Stimulated activated CD4-positive, alpha-beta T cell treated with anti-CD3 and anti-CD28 coated beads, Interleukin-15, amount 100 ng/mL, for 24 hours (primary cell): ENCODE measurements around the gene IFIH1.

Source experiments
- DNase-seq: peaks from one replicate; pipeline ENCODE4 v3.0.0-alpha.2; 2020

The IFIH1 gene

DNA sequence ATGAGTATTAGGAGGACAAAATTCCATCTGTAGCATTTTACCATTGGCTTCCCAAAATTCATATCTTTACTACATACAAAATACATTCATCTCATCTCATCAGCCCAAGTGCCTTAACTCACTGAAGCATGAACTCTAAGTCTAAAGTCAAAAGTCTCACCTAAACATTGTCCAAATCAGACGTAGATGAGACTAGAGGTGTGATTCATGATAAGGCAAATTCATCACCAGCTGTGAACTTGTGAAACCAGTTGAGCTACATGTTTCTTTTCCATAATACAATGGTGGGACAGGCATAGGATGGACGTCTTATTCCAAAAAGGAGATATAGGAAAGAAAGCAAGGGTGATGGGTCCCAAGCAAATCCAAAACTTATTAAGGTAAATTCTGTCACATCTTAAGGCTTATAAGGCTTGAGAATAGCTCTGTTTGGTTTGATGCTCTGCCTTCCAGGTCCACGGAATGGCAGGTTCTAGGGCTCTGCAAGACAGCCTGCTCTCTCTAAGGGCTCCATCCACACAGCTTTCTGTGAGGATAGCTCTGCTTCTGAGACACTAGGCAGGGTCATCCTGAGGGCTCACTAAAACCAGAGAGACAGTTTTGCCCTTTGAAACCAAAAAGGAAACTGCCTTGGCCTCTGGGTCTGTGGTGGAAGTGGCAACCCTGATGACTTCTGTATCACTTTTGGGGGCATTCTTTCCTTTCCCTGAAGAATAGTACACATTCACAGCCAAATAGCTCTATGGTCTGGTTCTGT lies 9.6 kb downstream of the IFIH1 start:
- no peak for DNase-seq

DNA sequence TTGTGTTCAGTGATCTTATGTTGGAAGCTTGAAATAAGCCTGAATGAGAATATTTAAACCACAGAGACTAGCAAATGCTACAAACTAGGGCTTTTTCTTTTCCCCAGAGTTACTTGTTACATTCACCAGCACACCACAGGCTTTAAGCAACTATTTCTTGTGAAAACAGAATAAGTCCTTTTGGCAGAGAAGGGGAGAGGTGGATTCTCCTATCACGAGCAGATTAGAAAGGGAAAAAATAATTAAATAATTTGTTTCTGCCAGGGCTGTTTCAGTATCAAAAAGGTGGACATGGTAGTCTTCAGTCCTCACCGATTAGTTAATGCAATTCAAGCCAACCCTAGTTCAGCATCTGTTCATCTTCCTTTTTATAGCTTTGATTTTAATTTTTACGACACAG lies 12.6 kb downstream of the IFIH1 start:
- DNase-seq, result no peak

DNA sequence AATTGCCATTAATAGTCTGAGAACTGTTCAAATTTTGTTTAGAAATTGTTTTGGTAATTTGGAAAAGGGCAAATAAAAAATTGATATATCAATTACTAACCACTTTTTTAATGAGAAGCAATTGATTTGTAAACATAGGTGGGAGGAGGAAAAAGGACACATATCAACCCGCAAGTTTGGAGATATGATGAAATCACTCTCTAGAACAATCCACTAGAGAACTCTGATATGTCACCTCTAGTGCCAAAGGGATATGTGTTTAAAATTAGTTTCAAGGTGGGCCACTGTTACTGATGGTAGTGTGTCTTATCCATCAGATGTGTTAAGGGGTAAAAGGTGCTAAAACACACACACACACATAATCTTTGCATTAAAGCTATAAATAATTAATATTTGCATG lies 16.6 kb downstream of the IFIH1 start:
- no peak for DNase-seq

DNA sequence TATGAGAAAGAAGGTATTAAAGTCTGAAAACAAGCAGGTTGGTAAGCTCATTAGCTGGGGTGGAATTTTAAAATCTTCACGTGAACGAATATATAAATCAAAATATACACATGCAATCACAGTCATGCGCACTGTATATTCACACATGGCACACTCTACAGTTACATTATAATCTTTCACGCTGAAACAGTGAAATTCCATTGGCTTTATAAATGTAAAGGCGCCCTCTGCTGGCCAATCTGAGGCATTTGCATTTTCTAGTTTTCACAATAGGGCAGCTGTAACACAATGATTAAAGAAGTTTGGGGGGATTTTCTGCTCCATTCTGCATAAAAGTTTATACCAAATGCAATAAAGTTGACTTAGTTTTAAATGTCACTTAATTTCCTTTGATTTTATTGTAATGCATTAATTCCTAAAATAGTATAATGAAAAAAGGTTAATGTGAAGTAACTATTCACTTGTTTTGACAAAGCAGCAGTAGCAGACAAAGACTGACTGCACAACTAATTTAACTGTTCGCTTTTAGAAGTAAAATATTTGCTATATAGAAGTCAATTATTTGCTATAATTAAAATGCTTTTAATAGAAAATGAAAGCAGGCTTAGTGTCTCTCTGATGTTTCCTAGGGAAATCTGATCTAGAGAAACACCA lies 17.2 kb downstream of the IFIH1 start:
- peak; percentile 62 for DNase-seq

DNA sequence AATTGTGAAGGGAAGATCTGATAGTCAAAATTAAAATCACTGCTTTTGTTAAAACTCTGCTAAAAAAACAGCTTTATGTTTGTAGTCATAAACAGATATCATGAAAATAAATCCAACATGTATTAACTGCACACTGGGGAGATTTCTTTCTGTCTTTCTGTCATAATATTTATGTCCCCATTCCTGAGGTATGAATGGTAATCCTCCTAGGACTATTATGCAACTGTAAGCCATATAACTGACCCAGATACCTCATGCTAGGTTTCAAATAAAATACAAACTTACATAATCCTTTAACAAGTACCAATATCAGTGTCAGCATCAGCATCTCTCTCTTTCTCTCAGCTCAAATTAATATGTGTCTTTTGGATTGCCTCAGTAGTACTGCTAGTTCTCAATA lies 18.2 kb downstream of the IFIH1 start:
- no peak for DNase-seq

DNA sequence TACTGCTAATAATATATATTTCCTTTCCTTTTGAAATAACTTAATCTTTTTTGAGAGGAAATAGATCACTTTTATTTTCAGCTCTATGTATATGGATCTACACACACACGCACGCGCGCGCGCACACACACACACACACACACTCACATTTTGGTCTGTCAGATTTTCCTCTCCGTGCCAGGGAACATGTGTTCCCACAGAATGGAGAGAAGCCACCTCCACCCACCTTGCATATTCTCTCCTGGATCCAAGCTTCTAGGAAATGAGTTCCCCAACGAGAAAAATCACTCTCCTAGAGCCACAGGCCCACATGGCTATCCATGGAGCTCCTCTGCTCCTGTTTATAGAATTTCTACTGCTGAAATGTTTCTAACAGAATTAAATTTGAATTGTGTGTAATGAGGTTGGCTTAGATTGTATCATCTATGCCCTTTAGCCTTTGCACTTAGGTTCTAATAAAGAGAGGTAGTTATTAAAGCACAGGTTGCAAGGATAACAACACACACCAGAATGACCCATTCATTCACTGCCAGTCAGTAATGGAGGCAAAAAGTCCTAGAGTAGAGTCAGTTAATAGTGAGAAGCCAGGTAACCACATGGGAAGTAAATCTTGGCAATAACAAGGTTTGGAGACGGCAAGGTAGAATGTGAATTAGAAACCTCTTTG lies 19.7 kb downstream of the IFIH1 start:
- DNase-seq, result no peak

DNA sequence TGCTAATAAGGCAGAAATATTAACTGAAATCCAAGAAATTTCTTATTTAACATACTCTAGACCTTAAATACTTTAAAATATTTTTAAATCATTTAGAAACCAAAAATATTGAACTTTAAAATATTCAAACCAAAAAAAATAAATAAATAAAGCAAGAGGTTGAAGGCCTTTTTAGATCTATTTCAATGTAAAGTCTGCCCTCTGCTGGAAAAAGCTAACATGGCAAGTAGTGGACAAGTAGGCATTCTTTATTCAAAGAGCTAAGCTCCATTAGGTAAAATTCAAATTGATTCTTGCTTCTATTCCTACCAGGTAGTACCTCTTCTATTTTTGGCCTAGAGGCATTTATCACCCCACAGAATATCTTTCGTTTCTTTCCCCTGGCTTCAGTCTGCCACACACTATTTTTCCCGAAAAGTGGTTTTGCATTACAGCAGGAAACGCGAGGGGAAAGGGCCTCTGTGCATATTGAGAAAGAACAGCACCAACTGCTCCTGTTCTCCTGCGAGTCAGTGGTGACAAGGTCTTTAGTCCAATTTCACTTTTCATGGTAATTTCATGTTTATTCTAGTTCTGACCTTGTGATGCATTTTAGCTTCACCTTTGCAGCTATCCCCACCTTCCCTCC lies 20.4 kb downstream of the IFIH1 start:
- DNase-seq, result peak; percentile 65

DNA sequence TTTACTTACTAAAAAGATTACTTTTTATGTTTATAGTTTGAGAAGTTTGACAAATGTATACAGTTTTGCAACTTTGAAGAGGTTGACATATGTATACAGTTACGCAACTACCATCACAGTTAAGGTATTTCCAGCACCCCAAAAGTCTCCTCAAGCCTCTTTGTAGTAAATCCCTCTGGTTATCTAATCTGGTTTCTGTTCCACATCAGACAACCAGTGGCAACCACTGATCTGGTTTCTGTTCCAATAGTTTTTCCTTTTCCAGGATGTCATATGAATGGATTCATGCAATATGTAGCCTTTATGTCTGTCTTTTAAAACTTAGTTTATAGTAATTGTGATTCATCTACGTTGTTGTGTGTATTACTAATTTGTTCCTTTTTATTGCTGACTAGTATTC lies 23.5 kb downstream of the IFIH1 start:
- DNase-seq, result no peak

DNA sequence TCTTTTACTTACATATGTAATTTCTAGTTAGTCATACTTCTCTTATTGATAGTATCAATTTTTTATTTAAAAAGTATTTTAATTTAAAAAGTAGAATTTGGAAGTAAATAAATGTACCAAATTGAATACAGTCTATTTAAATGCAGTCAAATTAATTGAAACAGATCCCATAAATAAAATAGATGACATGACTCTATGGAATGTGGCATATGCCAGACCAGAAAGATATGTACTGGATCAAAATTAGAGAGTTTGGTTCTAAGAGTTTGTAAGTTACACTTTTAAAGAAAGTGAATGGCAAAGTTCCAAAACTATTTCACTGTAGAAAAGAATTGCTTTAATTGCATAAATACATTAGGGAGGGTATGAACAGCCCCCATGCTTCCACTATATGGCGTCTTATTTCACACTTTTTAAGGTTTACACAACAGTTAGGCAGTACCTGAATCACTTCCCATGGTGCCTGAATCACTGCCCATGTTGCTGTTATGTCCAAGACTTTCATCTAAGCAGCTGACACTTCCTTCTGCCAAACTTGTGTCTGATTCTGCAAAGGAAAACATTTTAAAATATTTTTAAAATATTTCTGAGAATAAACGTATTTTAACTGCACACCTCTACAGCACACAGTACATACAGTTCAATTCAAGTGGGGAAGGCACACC lies 25.2 kb downstream of the IFIH1 start:
- DNase-seq, result no peak

DNA sequence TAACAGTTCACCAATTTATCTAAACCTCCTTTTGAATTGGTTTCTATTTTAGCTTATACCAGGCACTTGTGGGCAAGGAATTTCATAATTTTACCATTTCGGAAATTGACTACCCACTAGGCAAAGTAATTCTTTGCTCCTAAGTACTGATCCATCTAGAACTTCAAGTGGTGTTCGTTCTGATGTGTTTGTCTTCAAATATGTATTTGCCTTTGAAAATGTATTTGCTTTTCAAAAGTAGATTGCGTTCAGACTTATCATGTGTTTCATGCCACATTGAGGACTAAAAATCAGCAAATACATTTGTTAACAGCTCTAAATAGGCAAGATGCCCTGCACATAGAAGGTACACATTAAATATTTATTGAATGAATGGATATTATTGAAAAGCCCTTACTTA lies 26.7 kb downstream of the IFIH1 start:
- DNase-seq, result no peak

DNA sequence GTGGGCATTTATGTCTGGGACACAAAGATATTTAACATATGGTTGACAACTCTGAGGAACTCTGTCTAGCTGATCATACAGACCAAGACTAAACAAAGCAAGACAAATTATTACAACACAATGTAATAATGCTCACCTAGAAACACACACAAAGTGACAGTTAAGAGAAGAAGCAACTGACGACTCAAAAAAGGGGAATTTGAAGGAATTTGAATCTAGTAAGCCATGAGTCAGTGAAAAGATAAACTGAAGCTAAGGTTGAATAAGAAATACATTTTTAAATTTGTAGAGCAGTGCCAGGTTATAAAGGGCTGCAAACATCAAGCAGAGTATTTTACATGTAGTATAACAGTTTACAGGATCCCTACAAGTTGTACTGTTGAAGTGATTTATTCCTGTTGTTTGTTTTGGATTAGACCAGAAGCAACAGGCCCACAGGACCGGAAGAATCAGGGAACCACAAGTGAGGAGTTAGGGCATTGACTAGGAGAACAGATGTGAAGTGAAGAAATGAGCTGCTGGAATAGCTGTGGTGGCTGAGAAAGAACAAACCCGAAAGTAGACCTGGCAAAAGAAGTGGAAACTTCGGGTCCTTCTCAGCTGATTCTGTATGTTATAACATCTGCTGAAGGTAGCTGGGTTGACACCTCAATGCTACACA lies 35.6 kb downstream of the IFIH1 start:
- no peak for DNase-seq

DNA sequence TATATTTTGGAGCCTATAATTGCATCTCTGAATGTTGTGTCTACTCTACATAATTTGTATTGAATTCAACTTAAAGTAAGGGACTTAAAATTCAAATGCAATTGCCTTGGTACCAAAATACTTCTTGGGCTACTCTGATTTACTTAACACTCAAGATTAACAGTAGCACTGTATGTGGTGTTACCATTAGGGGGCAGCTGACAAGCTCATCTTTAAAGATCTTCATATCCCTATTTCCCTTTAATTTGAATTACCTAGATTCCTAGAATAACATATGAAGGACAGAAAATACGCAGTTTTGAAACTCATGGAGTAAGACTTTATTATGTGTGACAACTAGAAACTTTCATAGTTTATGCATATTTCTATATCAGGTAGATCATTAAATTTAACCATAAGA lies 37.8 kb downstream of the IFIH1 start:
- no peak for DNase-seq

DNA sequence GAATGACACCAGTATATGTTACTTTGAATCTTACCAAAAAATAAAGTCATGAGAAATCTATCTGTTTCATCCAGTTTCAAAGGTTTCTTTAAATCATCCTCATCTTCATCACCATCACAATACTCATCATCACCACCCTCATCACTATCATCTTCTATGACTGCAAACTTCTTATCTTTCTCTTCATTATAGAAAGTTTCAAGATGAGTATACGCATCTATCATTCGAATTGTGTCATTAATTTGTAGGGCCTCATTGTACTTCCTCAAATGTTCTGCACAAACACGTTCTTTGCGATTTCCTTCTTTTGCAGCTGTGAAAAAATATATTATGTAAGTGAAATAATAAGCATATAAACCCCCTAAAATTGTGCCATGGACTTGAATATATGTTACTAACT lies 41.1 kb downstream of the IFIH1 start:
- DNase-seq, result no peak

DNA sequence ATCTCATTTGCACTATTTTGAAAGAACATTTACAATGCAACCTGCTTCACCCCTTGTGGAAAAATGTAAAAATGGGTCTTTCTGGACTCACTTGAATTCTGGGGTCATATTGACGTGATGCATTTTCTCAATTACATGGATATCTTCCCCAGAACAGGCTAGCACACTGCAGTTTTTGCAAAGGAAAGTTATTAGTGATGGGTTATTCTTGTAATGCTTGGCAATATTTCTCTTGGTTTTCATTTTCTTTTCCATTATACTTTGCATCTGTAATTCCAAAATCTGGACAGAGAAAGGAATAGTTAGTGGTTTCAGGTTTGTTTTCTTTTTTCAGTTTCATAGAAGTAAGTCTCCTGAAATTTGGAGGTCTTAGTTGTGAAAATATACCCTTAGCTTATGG lies 50.5 kb downstream of the IFIH1 start:
- no peak for DNase-seq

DNA sequence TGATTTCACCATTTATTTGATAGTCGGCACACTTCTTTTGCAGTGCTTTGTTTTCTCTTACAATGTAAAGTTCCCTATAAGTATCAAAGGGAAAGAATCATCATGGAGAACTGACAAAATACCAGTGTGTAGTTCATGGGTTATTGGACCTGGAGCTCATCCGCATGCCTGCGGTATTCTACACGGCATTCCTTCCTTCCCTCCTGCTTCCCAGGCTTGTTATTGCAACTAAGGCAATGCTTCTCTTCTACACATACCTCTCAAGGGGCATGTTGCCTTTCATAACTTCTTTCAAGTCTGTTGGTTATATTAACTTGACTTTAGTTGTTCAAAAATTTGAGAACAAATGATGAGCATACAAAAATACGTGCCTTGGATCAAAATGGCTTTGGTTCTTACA lies 51.0 kb downstream of the IFIH1 start:
- no peak for DNase-seq

DNA sequence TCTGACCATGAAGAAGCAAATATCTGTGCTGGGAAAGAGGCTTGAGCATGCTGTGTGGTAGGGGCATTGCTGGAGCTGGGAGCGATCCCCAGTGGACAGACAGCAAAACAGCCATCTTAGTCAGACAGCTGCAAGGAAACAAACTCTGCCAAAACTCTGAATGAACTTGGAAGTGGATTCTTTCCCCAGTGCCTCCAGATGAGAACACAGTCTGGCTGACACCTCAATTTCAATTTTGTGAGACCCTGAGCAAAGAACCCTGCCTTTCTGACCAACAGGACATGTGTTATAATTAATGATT lies 52.1 kb downstream of the IFIH1 start:
- DNase-seq, result no peak

DNA sequence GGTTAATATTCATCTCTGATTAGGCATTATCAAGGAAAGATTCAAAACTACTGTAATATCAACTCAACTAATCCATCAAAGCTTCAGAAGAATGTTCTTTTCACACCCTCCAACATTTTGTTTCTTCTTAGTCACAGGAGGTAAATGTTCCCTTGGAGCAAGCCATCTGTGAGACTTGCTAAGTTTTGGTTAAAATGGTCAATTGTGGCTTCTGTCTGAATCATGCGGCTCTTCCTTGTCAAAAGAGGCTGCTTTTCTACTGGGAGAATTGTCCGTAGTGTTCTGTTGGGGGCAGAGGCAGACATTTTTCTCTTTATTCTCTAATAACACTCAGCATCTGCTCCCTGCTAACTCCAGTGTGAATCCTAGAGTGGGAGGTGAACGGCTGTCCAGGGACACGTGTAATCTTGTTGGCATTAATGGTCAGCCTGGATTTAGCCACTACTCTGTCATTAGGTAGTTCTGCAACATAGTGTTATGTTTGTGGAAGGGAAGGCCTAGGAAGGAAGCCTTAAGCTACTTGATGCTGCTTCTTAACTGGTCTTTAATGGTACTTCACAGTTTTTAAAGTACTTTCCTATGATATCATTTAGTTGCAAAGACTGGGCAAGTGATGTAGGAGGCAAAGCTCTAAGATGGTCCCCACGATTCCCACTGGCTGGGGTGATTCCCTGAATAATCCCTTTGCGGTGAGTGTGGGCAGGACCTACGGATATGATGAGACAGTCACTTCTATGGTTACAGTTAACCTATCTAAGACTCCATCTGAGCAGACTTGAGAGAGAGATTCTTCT lies 52.6 kb downstream of the IFIH1 start:
- no peak for DNase-seq

DNA sequence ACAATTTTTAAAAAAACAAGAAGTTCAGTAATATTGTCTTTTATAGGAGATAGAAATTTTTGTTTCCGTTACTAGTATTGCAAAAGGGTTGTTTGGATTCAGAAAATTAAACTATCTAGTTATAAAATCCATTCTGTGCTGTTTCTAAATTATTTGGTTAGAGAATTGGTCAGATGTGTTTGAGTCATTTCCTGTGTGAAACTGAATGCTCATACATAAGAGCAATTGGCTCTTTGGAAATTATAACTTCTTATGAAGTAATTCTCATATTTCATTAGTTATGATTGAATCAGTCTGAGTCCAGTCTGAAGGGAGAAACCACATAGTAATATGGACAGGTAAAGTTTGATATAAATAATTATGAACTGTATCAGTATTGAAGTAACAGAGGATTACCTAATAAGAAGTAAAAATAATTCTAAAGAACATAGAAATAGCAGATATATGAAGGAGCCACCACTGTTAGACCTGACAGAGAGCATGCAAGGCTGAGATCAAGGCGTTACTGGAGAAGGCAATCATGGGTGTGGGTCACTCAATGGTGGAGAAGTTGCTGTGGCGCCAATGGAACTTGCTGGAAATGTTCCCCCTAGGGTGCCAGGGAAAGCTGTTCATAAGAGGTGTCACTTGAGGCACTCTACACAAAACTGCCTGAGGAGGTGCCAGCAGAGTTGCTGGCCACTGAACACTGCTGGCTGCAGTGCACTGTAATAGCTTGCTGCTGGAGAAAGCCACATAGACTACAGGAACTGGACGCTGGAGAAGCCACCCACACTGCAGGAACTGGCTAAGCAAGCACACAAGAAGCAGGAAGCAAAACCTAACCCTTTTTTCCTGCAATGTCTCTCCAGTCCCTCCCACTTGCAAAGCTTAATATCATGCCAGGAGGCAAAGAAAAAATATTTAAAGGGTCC lies 57.2 kb downstream of the IFIH1 start:
- no peak for DNase-seq

DNA sequence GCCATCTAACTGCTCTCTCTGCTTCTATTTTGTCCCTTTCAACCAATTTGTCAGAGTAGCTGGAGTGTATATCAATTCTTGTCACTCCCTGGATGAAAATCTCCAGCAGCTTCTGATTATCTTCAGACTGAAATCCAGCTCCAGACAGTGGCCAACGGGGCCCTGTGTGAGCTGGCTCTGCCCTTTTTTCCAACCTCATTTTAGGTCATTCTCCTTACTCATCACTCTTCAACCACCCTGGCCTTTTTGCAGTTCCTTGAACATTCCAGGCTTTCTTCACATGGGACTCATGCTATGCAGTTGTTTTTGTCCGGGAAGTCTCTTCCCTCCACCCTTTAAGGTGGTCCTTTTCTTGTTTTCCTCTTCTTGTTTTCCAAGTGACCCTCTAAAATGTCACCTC lies 59.8 kb downstream of the IFIH1 start:
- DNase-seq, result no peak

DNA sequence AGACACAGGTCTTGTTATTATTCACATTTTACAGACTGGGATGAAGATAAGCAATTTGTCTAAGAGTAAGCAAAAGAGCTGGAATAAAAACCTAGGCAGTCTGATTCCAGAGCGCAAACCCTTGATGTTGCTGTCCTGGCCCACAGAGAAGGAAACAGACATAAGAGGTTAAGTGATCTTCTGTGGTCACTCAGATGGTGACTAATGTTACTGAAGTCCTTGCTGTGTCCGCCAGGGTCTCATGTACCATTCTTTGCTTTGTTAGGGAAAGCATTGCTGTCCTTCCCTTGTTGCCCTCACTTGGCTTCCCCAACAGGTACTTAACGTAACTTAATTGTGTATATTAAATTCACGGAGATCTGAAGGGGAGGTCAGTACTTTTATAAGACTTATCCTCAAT lies 60.3 kb downstream of the IFIH1 start:
- DNase-seq, result no peak

DNA sequence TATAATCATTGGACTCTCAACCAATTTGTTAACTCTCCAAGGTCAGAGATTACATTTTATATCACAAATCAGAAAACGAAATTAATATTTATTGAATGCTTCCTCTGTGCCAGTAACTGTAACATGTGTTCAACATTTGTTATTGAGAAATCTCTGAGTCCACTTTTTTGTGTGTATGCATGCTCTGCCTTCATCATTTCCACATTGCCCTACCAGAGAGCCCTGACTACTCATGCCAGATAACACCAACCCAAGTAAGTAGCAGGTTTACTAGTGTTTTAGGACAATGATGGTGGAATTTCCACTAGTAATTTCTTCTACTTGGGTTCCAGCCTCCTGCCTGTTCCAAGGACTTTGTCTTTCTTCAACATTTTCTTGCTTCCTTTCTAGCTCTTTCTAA lies 61.1 kb downstream of the IFIH1 start:
- no peak for DNase-seq
